Vagina (tissue), 2 donors: ENCODE results near the gene ACTL8. TPM values are rescaled to one million over a fixed set of nuclear protein-coding genes. Genes with fewer than 3 reads are reported as not detected.

Source experiments
- DNase-seq, 2 donors: peaks; one replicate each; pipeline ENCODE4 v3.0.0-alpha.2; 2017; ENCODE audit errors: extremely low spot score in 2 of 2
- H3K27ac ChIP-seq: fragments of 200-600 bp; sonication (generic); one replicate; pipeline ENCODE4 v1.5.1; 2019
- H3K27me3 ChIP-seq: fragments of 200-600 bp; sonication (generic); one replicate; pipeline ENCODE4 v1.5.1; 2019
- H3K36me3 ChIP-seq, 2 donors: fragments of 200-600 bp; sonication (generic); one replicate each; pipeline ENCODE4 v1.5.1; 2017 to 2019
- H3K4me1 ChIP-seq: fragments of 200-600 bp; sonication (generic); one replicate; pipeline ENCODE4 v1.5.1; 2019
- H3K4me3 ChIP-seq, 2 donors: fragments of 200-600 bp; sonication (generic); 1 replicate in 1 of 2; 2 replicates in 1 of 2; pipeline ENCODE4 v1.5.1; 2016 to 2019
- H3K9me3 ChIP-seq: fragments of 200-600 bp; sonication (generic); one replicate; pipeline ENCODE4 v1.5.1; 2019
- POLR2A ChIP-seq, 2 donors: fragments of 450-650 bp; IDR thresholded peaks; one replicate each; pipeline ENCODE4 v1.6.1; 2017; ENCODE audit warnings: antibody characterized with exemption in 2 of 2, mild to moderate bottlenecking in 2 of 2, moderate library complexity in 2 of 2
- POLR2AphosphoS5 ChIP-seq, 2 donors: sonication (generic); formaldehyde crosslinking; IDR thresholded peaks; one replicate each; pipeline ENCODE4 v1.9.0; 2017; ENCODE audit warnings: antibody characterized with exemption in 2 of 2, mild to moderate bottlenecking in 2 of 2, low read depth in 1 of 2; ENCODE audit not compliant: insufficient read depth in 1 of 2
- intact Hi-C: fragments of 100-400 bp; cut with DNase I; formaldehyde crosslinking; loops from one replicate; pipeline ENCODE4 v1.15.1; 2023
- total RNA-seq: library from RNA; depleted of rRNA; stranded (reverse); fragments of >200 nt; gene quantifications from one replicate; pipeline ENCODE4 v1.2.3, GENCODE V29; 2016
- TF ChIP-seq, protein P1 (sequence below), 3 experiments: fragments of 450-650 bp in 2 of 3; fragments of 200-600 bp in 1 of 3; sonication (generic) in 1 of 3; IDR thresholded peaks; one replicate each; pipeline ENCODE4 v1.5.1; 2017 to 2019; ENCODE audit warnings: antibody characterized with exemption in 3 of 3, mild to moderate bottlenecking in 2 of 3, moderate library complexity in 2 of 3

The ACTL8 gene
- total RNA-seq, 1 donor from 2014 or later, result not detected

DNA sequence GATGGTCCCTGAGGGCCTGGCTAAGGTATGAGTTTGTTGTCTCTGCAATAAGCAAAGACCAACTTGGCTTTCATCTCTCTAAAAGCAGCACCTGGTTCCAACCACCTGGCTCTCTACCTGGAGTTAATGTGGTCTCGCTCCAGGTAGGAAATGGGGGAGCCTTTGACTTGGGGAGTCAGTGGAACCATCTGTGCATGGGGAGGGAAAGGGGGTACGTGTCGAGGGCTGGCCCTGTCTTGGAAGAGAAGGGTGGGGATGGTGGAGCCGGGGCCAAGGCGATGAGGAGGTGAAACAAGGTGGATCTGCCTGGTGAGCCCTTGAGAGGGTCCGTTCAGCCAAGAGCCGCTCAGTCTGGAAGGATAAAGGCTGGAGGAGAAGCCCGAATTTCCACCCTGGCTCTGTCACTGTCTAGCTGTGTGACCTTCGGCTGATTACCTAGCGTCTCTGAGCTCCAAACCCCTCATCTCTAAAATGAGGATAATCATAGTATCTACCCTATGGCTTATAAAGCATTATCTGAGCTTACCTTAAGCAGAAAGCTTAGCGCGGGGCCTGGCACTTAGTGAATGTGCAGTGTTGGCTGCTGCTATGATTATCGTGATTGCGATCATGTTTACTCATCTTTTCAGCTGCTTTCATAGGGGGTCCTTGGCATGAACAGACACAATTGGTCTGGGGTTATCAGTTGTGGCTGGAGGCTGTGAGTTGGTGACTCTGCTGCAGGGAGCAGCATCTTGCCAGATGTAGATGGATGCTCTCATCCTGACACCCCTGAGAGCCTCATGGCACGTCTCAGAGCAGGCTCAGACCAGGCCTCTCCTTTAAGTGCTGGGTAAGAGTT is 78.7 kb downstream of the ACTL8 start:
- DNase-seq, result no peak
- Histone ChIP-seq H3K27me3 (no peaks in the 10 kb centered on the region), H3K4me3 (no peak overlapping the region), H3K27ac (no peak overlapping the region), H3K36me3 (no peaks in the 10 kb centered on the region), H3K4me1 (no peaks in the 10 kb centered on the region), H3K9me3 (no peaks in the 10 kb centered on the region)
- intact Hi-C loops, result no loop called here
- no peak for TF ChIP-seq POLR2AphosphoS5 (IDR thresholded peaks at IDR 0.05; ENCODE audit: insufficient read depth in 1 of 2, low read depth in 1 of 2)
- TF ChIP-seq, protein P1, sequence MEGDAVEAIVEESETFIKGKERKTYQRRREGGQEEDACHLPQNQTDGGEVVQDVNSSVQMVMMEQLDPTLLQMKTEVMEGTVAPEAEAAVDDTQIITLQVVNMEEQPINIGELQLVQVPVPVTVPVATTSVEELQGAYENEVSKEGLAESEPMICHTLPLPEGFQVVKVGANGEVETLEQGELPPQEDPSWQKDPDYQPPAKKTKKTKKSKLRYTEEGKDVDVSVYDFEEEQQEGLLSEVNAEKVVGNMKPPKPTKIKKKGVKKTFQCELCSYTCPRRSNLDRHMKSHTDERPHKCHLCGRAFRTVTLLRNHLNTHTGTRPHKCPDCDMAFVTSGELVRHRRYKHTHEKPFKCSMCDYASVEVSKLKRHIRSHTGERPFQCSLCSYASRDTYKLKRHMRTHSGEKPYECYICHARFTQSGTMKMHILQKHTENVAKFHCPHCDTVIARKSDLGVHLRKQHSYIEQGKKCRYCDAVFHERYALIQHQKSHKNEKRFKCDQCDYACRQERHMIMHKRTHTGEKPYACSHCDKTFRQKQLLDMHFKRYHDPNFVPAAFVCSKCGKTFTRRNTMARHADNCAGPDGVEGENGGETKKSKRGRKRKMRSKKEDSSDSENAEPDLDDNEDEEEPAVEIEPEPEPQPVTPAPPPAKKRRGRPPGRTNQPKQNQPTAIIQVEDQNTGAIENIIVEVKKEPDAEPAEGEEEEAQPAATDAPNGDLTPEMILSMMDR (IDR thresholded peaks at IDR 0.05), result no peak
- TF ChIP-seq POLR2A (IDR thresholded peaks at IDR 0.05), result no peak

DNA sequence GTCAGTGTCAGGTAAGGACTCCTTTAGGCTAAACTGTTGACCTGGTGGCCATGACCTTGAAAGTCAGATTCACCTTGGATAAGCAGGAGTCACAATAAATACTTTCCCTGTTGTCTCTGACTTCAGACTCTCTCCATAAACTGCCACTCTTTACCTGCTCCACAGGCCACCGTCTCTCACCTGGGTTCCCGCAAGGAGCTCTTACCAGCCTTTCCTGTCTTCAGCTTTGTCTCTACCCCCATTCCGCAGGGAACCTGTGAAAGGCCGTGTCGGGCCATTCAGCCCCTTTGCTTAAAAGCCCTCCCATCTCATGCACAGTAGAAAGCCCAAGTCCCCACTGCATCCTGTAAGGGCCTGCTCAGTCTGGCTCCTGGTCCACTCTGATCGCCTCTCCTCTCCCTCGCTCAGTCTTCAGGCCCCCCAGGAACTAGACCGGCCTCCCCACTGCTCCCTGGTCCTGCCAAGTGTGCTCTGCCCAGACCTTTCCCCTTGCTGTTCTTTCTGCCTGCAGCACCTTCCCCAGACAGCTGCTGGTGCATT is 79.5 kb downstream of the ACTL8 start:
- TF ChIP-seq POLR2AphosphoS5 (IDR thresholded peaks at IDR 0.05; ENCODE audit: insufficient read depth in 1 of 2, low read depth in 1 of 2) (no peak), POLR2A (IDR thresholded peaks at IDR 0.05) (no peak)
- TF ChIP-seq, protein P1 (IDR thresholded peaks at IDR 0.05), result no peak
- Histone ChIP-seq H3K4me3 (no peak overlapping the region), H3K27me3 (no peaks in the 10 kb centered on the region), H3K36me3 (no peaks in the 10 kb centered on the region), H3K4me1 (no peaks in the 10 kb centered on the region), H3K9me3 (no peaks in the 10 kb centered on the region), H3K27ac (no peak overlapping the region)
- no peak for DNase-seq
- intact Hi-C loops, result no loop called here

DNA sequence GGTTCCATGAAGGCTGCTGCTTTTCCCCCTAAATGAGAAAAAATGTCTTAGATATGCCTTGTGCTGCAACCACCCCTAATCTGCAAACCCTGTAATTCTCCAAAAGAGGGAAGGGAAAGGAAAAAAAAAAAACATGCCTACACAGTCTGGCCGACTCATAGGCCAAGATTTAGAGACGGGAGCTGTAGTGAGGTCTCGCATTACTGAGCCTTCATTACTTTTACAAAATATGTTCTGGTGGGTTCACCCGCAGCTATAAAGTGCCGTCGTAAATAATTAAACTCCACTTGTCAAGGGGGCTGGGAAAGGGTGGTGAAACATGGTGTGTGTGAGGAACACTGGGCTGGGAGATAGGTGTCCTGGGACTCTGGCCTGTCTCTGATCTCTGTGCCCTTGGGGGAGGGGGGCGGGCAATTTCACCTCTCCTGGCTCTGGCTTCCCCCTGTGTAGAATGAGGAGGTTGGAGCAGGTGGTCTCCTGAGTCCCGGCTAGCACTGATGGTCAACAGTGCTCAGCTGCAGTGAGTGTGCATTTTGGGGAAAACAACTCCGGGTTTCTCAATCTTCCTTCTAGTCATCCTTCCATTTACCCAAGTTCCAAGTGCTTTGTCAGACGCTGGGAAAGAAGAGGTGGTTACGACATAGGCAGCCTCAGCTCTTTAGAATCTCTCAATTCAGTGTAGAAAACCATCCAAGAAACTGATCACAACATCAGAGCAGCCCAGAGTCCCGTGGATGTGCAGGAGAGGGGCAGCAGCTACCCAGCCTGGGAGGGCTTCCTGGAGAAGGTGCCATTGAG is 82.3 kb downstream of the ACTL8 start:
- Histone ChIP-seq H3K9me3 (no peaks in the 10 kb centered on the region), H3K36me3 (no peaks in the 10 kb centered on the region), H3K27me3 (no peaks in the 10 kb centered on the region), H3K4me3 (no peak overlapping the region), H3K4me1 (no peaks in the 10 kb centered on the region), H3K27ac (no peak overlapping the region)
- DNase-seq, result no peak
- TF ChIP-seq, protein P1 (IDR thresholded peaks at IDR 0.05), result no peak
- no peak for TF ChIP-seq POLR2AphosphoS5 (IDR thresholded peaks at IDR 0.05; ENCODE audit: insufficient read depth in 1 of 2, low read depth in 1 of 2)
- TF ChIP-seq POLR2A (IDR thresholded peaks at IDR 0.05), result no peak
- intact Hi-C loops, result no loop called here

DNA sequence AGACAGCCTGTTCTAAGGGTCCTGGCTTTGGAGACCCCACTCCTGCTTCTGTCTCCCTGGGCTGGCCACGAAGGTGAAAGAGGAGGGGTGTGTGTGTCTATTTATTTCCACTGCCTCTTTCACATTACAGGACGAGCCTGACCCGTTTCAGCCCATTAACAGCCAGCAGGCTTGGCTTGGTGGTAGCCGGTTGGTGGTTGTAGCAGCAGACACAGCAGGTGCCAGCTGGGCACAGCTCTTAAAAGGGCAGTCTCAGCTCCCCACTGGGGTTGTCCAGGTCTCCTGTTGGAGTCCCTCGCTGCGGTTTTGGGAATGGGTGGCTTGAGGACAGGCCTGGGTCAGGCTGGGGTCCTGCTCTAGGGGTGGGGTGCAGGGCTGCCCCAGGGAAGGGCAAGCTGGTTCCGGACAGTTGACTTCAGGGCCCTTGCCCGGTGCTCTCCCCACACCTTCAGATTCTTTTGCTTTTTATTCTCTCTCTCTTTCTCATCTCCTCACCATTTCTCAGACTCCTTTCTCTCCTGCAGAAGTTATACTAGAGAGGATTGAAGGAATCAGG is 84.6 kb downstream of the ACTL8 start:
- no peak overlapping the region for H3K27ac ChIP-seq
- DNase-seq, result no peak
- H3K36me3 ChIP-seq, result no peaks in the 10 kb centered on the region
- H3K27me3 ChIP-seq, result no peaks in the 10 kb centered on the region
- intact Hi-C loops, result no loop called here
- H3K4me1 ChIP-seq, result no peaks in the 10 kb centered on the region
- no peak overlapping the region for H3K4me3 ChIP-seq
- no peaks in the 10 kb centered on the region for H3K9me3 ChIP-seq
- TF ChIP-seq POLR2A (IDR thresholded peaks at IDR 0.05) (no peak), POLR2AphosphoS5 (IDR thresholded peaks at IDR 0.05; ENCODE audit: insufficient read depth in 1 of 2, low read depth in 1 of 2) (no peak)
- TF ChIP-seq, protein P1 (IDR thresholded peaks at IDR 0.05), result no peak
